ENCODE measurements around the gene MANBA. TPM values are rescaled to one million over a fixed set of nuclear protein-coding genes. Genes with fewer than 3 reads are reported as not detected.

The MANBA gene
- total RNA-seq, 1 donor from 2014 or later = 48.9 TPM

GRCh38 chr4:102657206-102657605 is 103.6 kb downstream of the MANBA start:
- Mint-ChIP-seq H3K9me3 (ENCODE audit: low read depth) (no peaks in the 10 kb centered on the region), H3K4me3 (ENCODE audit: low read depth) (no peak overlapping the region), H3K27ac (no peak overlapping the region), H3K4me1 (ENCODE audit: low read depth) (no peaks in the 10 kb centered on the region), H3K27me3 (no peaks in the 10 kb centered on the region), H3K36me3 (ENCODE audit: insufficient read depth) (peaks cover 2% of the 10 kb centered on the region)
- TF ChIP-seq CTCF (IDR thresholded peaks at IDR 0.05; ENCODE audit: unreplicated experiment) = no peak
- DNase-seq (ENCODE audit: low spot score, unreplicated experiment) = no peak

GRCh38 chr4:102647117-102647516 is 113.7 kb downstream of the MANBA start:
- Mint-ChIP-seq H3K27me3 (no peaks in the 10 kb centered on the region), H3K27ac (no peak overlapping the region)

GRCh38 chr4:102642631-102643298 is 118.0 kb downstream of the MANBA start:
- Mint-ChIP-seq H3K27ac (no peak overlapping the region), H3K27me3 (no peaks in the 10 kb centered on the region), H3K9me3 (ENCODE audit: low read depth) (no peaks in the 10 kb centered on the region), H3K4me3 (ENCODE audit: low read depth) (no peak overlapping the region), H3K4me1 (ENCODE audit: low read depth) (peaks cover 2% of the 10 kb centered on the region), H3K36me3 (ENCODE audit: insufficient read depth) (peaks cover 22% of the 10 kb centered on the region)
- DNase-seq (ENCODE audit: low spot score, unreplicated experiment) = no peak
- TF ChIP-seq CTCF (IDR thresholded peaks at IDR 0.05; ENCODE audit: unreplicated experiment) = no peak

More at GRCh38 chr4:102647117-102647516, 113.7 kb downstream of the MANBA start:
- H3K9me3 Mint-ChIP-seq (ENCODE audit: low read depth) = no peaks in the 10 kb centered on the region
- H3K36me3 Mint-ChIP-seq (ENCODE audit: insufficient read depth) = peaks cover 24% of the 10 kb centered on the region
- TF ChIP-seq CTCF (IDR thresholded peaks at IDR 0.05; ENCODE audit: unreplicated experiment) = no peak
- H3K4me1 Mint-ChIP-seq (ENCODE audit: low read depth) = no peaks in the 10 kb centered on the region
- no peak for DNase-seq (ENCODE audit: low spot score, unreplicated experiment)
- H3K4me3 Mint-ChIP-seq (ENCODE audit: low read depth) = no peak overlapping the region

- no peaks in the 10 kb centered on the region for H3K27me3 Mint-ChIP-seq
- no peak overlapping the region for H3K4me3 Mint-ChIP-seq (ENCODE audit: low read depth)
- H3K36me3 Mint-ChIP-seq (ENCODE audit: insufficient read depth) = peaks cover 29% of the 10 kb centered on the region
- no peak overlapping the region for H3K27ac Mint-ChIP-seq
- peaks cover 6% of the 10 kb centered on the region for H3K4me1 Mint-ChIP-seq (ENCODE audit: low read depth)
- no peak for DNase-seq (ENCODE audit: low spot score, unreplicated experiment)
- no peak for TF ChIP-seq CTCF (IDR thresholded peaks at IDR 0.05; ENCODE audit: unreplicated experiment)
- H3K9me3 Mint-ChIP-seq (ENCODE audit: low read depth) = no peaks in the 10 kb centered on the region
Measured at GRCh38 chr4:102641793-102642192, 119.0 kb downstream of the MANBA start.

- Mint-ChIP-seq H3K27me3 (no peaks in the 10 kb centered on the region), H3K36me3 (ENCODE audit: insufficient read depth) (peaks cover 28% of the 10 kb centered on the region), H3K27ac (no peak overlapping the region), H3K4me3 (ENCODE audit: low read depth) (no peak overlapping the region), H3K9me3 (ENCODE audit: low read depth) (no peaks in the 10 kb centered on the region), H3K4me1 (ENCODE audit: low read depth) (peaks cover 6% of the 10 kb centered on the region)
- no peak for TF ChIP-seq CTCF (IDR thresholded peaks at IDR 0.05; ENCODE audit: unreplicated experiment)
- no peak for DNase-seq (ENCODE audit: low spot score, unreplicated experiment)
Measured at GRCh38 chr4:102640669-102641068, 120.1 kb downstream of the MANBA start.
